Measurements from ENCODE around the gene HBZ. TPM values are rescaled to one million over a fixed set of nuclear protein-coding genes. Genes with fewer than 3 reads are reported as not detected.

HBZ gene
- total and polyA plus RNA-seq, 9 of the 15 experiments (the other 6 are each of a cell fraction or from before 2014, with no cell fraction given), result 58.0 to 610 (median 113) TPM

DNA sequence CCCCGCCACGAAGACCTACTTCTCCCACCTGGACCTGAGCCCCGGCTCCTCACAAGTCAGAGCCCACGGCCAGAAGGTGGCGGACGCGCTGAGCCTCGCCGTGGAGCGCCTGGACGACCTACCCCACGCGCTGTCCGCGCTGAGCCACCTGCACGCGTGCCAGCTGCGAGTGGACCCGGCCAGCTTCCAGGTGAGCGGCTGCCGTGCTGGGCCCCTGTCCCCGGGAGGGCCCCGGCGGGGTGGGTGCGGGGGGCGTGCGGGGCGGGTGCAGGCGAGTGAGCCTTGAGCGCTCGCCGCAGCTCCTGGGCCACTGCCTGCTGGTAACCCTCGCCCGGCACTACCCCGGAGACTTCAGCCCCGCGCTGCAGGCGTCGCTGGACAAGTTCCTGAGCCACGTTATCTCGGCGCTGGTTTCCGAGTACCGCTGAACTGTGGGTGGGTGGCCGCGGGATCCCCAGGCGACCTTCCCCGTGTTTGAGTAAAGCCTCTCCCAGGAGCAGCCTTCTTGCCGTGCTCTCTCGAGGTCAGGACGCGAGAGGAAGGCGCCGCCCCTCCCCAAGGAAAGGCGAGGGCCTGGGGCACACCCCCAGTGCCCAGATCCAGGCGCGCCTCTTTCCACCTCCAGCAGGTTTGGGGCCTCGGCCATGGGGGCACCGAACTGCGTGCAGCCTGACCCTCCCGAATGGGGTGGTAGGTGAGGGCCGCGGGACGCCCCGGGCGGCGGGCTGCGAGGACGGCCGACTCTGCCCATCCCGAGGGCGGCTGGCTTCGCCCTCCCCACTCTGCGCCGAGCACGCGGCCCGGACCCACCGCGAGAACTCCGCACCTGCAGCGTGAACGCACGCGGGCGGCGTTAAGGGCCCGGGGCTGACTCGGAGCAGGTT lies 28.5 kb downstream of the HBZ start (continued):
- peak; percentile 9 for TF ChIP-seq PRDM10 (IDR thresholded peaks at IDR 0.05; ENCODE audit: partially characterized antibody)
- no peak for TF ChIP-seq PRPF4 (IDR thresholded peaks at IDR 0.05; ENCODE audit: insufficient read depth, low read depth, low read length, poor library complexity, severe bottlenecking)
- peak; percentile 48; the same call in 1 of the 2 replicates for TF ChIP-seq ERF (CRISPR knock-in tag; IDR thresholded peaks at IDR 0.05)
- TF ChIP-seq TRIM24 (IDR thresholded peaks at IDR 0.05), result peak in 1 of 2 experiments; percentile 35; a peak in 1 of 4 replicates
- TF ChIP-seq CC2D1A (IDR thresholded peaks at IDR 0.05), result no peak
- no peak for TF ChIP-seq MLLT1 (IDR thresholded peaks at IDR 0.05)
- no peak for TF ChIP-seq ZNF23 (CRISPR knock-in tag; IDR thresholded peaks at IDR 0.05)
- TF ChIP-seq PHF8 (IDR thresholded peaks at IDR 0.05; ENCODE audit: borderline replicate concordance, low read length), result peak; percentile 54; the same call in 1 of the 2 replicates
- no peak for TF ChIP-seq NR2C1 (IDR thresholded peaks at IDR 0.05)
- no peak for TF ChIP-seq NR2C1 (tag; IDR thresholded peaks at IDR 0.05)
- peak; percentile 18 for TF ChIP-seq TBP (optimal IDR thresholded peaks at IDR 0.05; ENCODE audit: low read depth, low read length)
- peak; percentile 40 to 98; a peak in 2 of 4 replicates for TF ChIP-seq TEAD1 (CRISPR knock-in tag; IDR thresholded peaks at IDR 0.05)
- no peak for TF ChIP-seq NCOA4 (IDR thresholded peaks at IDR 0.05; ENCODE audit: partially characterized antibody)
- TF ChIP-seq ZZZ3 (IDR thresholded peaks at IDR 0.05), result no peak
- TF ChIP-seq, protein P1, sequence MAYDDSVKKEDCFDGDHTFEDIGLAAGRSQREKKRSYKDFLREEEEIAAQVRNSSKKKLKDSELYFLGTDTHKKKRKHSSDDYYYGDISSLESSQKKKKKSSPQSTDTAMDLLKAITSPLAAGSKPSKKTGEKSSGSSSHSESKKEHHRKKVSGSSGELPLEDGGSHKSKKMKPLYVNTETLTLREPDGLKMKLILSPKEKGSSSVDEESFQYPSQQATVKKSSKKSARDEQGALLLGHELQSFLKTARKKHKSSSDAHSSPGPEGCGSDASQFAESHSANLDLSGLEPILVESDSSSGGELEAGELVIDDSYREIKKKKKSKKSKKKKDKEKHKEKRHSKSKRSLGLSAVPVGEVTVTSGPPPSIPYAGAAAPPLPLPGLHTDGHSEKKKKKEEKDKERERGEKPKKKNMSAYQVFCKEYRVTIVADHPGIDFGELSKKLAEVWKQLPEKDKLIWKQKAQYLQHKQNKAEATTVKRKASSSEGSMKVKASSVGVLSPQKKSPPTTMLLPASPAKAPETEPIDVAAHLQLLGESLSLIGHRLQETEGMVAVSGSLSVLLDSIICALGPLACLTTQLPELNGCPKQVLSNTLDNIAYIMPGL (CRISPR knock-in tag; IDR thresholded peaks at IDR 0.05), result peak; percentile 100
- TF ChIP-seq, protein P2, sequence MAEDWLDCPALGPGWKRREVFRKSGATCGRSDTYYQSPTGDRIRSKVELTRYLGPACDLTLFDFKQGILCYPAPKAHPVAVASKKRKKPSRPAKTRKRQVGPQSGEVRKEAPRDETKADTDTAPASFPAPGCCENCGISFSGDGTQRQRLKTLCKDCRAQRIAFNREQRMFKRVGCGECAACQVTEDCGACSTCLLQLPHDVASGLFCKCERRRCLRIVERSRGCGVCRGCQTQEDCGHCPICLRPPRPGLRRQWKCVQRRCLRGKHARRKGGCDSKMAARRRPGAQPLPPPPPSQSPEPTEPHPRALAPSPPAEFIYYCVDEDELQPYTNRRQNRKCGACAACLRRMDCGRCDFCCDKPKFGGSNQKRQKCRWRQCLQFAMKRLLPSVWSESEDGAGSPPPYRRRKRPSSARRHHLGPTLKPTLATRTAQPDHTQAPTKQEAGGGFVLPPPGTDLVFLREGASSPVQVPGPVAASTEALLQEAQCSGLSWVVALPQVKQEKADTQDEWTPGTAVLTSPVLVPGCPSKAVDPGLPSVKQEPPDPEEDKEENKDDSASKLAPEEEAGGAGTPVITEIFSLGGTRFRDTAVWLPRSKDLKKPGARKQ (CRISPR knock-in tag; IDR thresholded peaks at IDR 0.05), result no peak
- TF ChIP-seq MTA2 (IDR thresholded peaks at IDR 0.05; ENCODE audit: low read depth), result no peak
